Adrenal gland (tissue), 12 donors: ENCODE results near the gene PKP2. TPM values are rescaled to one million over a fixed set of nuclear protein-coding genes. Genes with fewer than 3 reads are reported as not detected.

Experiments used
- DNase-seq, 7 donors: peaks; one replicate each; pipeline ENCODE4 v3.0.0-alpha.2; 2019 to 2020
- H3K27ac ChIP-seq, 5 donors: fragments of 200-600 bp; sonication (generic) in 4 of 5; 1 replicate in 3 of 5; 2 replicates in 2 of 5; pipeline versions ENCODE4 v1.5.1 to v1.8.0; 2016 to 2020; ENCODE audit warnings: mild to moderate bottlenecking in 1 of 5
- H3K27me3 ChIP-seq: fragments of 200-600 bp; 2 replicates; pipeline ENCODE4 v1.8.0; 2021
- H3K36me3 ChIP-seq, 2 donors: fragments of 200-600 bp; replicated peaks in 1 of 2; 1 replicate in 1 of 2; 2 replicates in 1 of 2; pipeline versions ENCODE4 v1.5.1 to v1.8.0; 2018 to 2022
- H3K4me1 ChIP-seq, 2 donors: fragments of 200-600 bp; replicated peaks in 1 of 2; 1 replicate in 1 of 2; 2 replicates in 1 of 2; pipeline versions ENCODE4 v1.5.1 to v1.8.0; 2018 to 2021
- H3K4me3 ChIP-seq, 4 donors: fragments of 200-600 bp; sonication (generic) in 3 of 4; one replicate each; pipeline ENCODE4 v1.5.1; 2016 to 2018
- H3K9me3 ChIP-seq, 3 donors: fragments of 200-600 bp; sonication (generic) in 1 of 3; replicated peaks in 1 of 3; 1 replicate in 2 of 3; 2 replicates in 1 of 3; pipeline versions ENCODE4 v1.5.1 to v1.8.0; 2016 to 2021
- CTCF ChIP-seq, 6 experiments: fragments of 450-650 bp in 4 of 6; fragments of 200-600 bp in 2 of 6; sonication (generic) in 1 of 6; IDR thresholded peaks; 1 replicate in 5 of 6; 2 replicates in 1 of 6; pipeline versions ENCODE4 v1.5.1 to v1.8.0; 2016 to 2021; ENCODE audit warnings: antibody characterized with exemption in 6 of 6, mild to moderate bottlenecking in 2 of 6, moderate library complexity in 1 of 6
- POLR2A ChIP-seq, 2 donors: fragments of 450-650 bp; IDR thresholded peaks; one replicate each; pipeline ENCODE4 v1.6.1; 2017; ENCODE audit warnings: antibody characterized with exemption in 2 of 2, mild to moderate bottlenecking in 2 of 2, moderate library complexity in 1 of 2
- WGBS, 4 donors: extraction: QIAGEN DNeasy Blood & Tissue Kit in 2 of 4; methylation state at CpG; one replicate each; pipeline versions ENCODE4 v1.1.5 to v1.1.7; 2013 to 2017; 5-methylcytosine and 5-hydroxymethylcytosine counted together
- intact Hi-C, 2 donors: fragments of 100-400 bp; cut with DNase I; formaldehyde crosslinking; loops; one replicate each; pipeline versions ENCODE4 v1.14.1 to v1.15.0; 2022 to 2023
- polyA plus RNA-seq, 3 donors: library from polyadenylated mRNA; stranded (reverse); fragments of 200-250 nt in 2 of 3; fragments of 350-450 nt in 1 of 3; fragmentation: Illumina TruSeq in 1 of 3; extraction: RNeasy Lipid Tissue Mini Kit (QIAGEN cat#74804) in 1 of 3; gene quantifications; one replicate each; pipeline ENCODE4 v1.2.3, GENCODE V29; 2013 to 2014
- total RNA-seq, 9 donors: library from RNA; depleted of rRNA in 4 of 9; stranded (reverse); fragments of >200 nt in 4 of 9; fragments of 120-200 nt in 1 of 9; fragmentation: NEBNext Ultra II Directional in 1 of 9; extraction: Animal tissue kit (Norgen Biotek cat#: 25700) in 1 of 9; gene quantifications; one replicate each; pipeline versions ENCODE4 v1.1.0 to v1.2.4, GENCODE V29; 2013 to 2023
- donor health status: healthy with polysubstance abuse.
- donor health status: Bipolar disorder and iron deficiency.
- donor health status: DM: yes; HTN: yes; CAD: no.
- donor health status: DM: no; HTN: no; CAD: no.
- donor health status: DM: no; HTN: no; CAD: no.
- donor health status: DM: yes; HTN: yes; CAD: no.

PKP2 gene
- total and polyA plus RNA-seq, 12 donors = 0.36 to 3.3 (median 1.2) TPM

- Histone ChIP-seq H3K9me3 (no peaks in the 10 kb centered on the region), H3K27me3 (no peaks in the 10 kb centered on the region), H3K36me3 (no peaks in the 10 kb centered on the region), H3K4me1 (no peaks in the 10 kb centered on the region), H3K4me3 (no peak overlapping the region), H3K27ac (no peak overlapping the region)
- no peak for TF ChIP-seq CTCF (IDR thresholded peaks at IDR 0.05)
- TF ChIP-seq POLR2A (IDR thresholded peaks at IDR 0.05) = no peak
- intact Hi-C loops = no loop called here
- 50 to 65% (median 59%) methylated on average over 1 of the region's 1 CpG for WGBS, 4 donors
- no peak for DNase-seq
Observed at GRCh38 chr12:32859389-32859788, 37.2 kb downstream of the PKP2 start.

- Histone ChIP-seq H3K36me3 (no peaks in the 10 kb centered on the region), H3K27me3 (no peaks in the 10 kb centered on the region), H3K4me1 (no peaks in the 10 kb centered on the region), H3K9me3 (no peaks in the 10 kb centered on the region), H3K27ac (no peak overlapping the region), H3K4me3 (no peak overlapping the region)
- TF ChIP-seq POLR2A (IDR thresholded peaks at IDR 0.05) (no peak), CTCF (IDR thresholded peaks at IDR 0.05) (no peak)
- WGBS, 4 donors = 47 to 60% (median 53%) methylated on average over 1 of the region's 1 CpG
- DNase-seq = no peak
- intact Hi-C loops = no loop called here
Observed at GRCh38 chr12:32854716-32855115, 41.9 kb downstream of the PKP2 start.

GRCh38 chr12:32854097-32854496 is 42.5 kb downstream of the PKP2 start:
- Histone ChIP-seq H3K4me1 (no peaks in the 10 kb centered on the region), H3K4me3 (no peak overlapping the region), H3K36me3 (no peaks in the 10 kb centered on the region), H3K9me3 (no peaks in the 10 kb centered on the region), H3K27ac (no peak overlapping the region), H3K27me3 (no peaks in the 10 kb centered on the region)
- WGBS, 4 donors = 29 to 50% (median 50%) methylated on average over 4 of the region's 4 CpGs
- no peak for DNase-seq
- TF ChIP-seq POLR2A (IDR thresholded peaks at IDR 0.05) (no peak), CTCF (IDR thresholded peaks at IDR 0.05) (no peak)
- intact Hi-C loops = no loop called here

GRCh38 chr12:32847287-32847686 is 49.3 kb downstream of the PKP2 start:
- no peak overlapping the region for H3K27ac ChIP-seq
- TF ChIP-seq POLR2A (IDR thresholded peaks at IDR 0.05) (no peak), CTCF (IDR thresholded peaks at IDR 0.05) (no peak)
- no peak overlapping the region for H3K4me3 ChIP-seq
- WGBS, 4 donors = 81 to 91% (median 82%) methylated on average over 6 of the region's 6 CpGs
- intact Hi-C loops = no loop called here
- no peaks in the 10 kb centered on the region for H3K9me3 ChIP-seq
- H3K27me3 ChIP-seq = no peaks in the 10 kb centered on the region
- no peaks in the 10 kb centered on the region for H3K36me3 ChIP-seq
- DNase-seq = no peak
- H3K4me1 ChIP-seq = no peaks in the 10 kb centered on the region
